ENCODE measurements around the gene WNT8A.
"Not testable (repeated sequence)": the region's sequence is repeated elsewhere in the genome, so short reads cannot be mapped to it uniquely, and the experiment has no call there.

WNT8A gene

GRCh38 chr5:138083702-138084101 is at the start of gene WNT8A:
WNT8A (plus strand) TSS chr5:138084033; CDS start chr5:138084128, 95 bp downstream.
- ATAC-seq (no peak), DNase-seq (no peak)
- Mint-ChIP-seq H3K9me3 (no peaks in the 10 kb centered on the region), H3K4me3 (no peak within 1 kb of the TSS), H3K27ac (peak within 1 kb of the TSS in 1 of 2 donors; percentile 19), H3K27me3 (no peaks in the 10 kb centered on the region), H3K4me1 (peaks cover 16% of the 10 kb centered on the region)

- H3K4me1 Mint-ChIP-seq: peaks cover 43% of the 10 kb centered on the region
- DNase-seq: peak; percentile 60 to 74
- no peaks in the 10 kb centered on the region for H3K27me3 Mint-ChIP-seq
- peak; percentile 74 for ATAC-seq
- peak overlapping the region in 1 of 2 donors; percentile 24 for H3K4me3 Mint-ChIP-seq
- H3K9me3 Mint-ChIP-seq: no peaks in the 10 kb centered on the region
- H3K27ac Mint-ChIP-seq: no peak overlapping the region
These were observed 48.0 kb upstream of the WNT8A start for GRCh38 chr5:138035605-138036537.

- no peak for ATAC-seq
- H3K27ac Mint-ChIP-seq: peak overlapping the region in 1 of 2 donors; percentile 42
- no peak for DNase-seq
- peaks cover 29% of the 10 kb centered on the region for H3K4me1 Mint-ChIP-seq
- no peaks in the 10 kb centered on the region for H3K27me3 Mint-ChIP-seq
- no peak overlapping the region for H3K4me3 Mint-ChIP-seq
- no peaks in the 10 kb centered on the region for H3K9me3 Mint-ChIP-seq
These were observed 46.6 kb upstream of the WNT8A start for GRCh38 chr5:138037271-138037670.

- H3K4me1 Mint-ChIP-seq: peaks cover 25% of the 10 kb centered on the region
- no peak overlapping the region for H3K27ac Mint-ChIP-seq
- ATAC-seq: no peak
- no peaks in the 10 kb centered on the region for H3K9me3 Mint-ChIP-seq
- no peaks in the 10 kb centered on the region for H3K27me3 Mint-ChIP-seq
- H3K4me3 Mint-ChIP-seq: no peak overlapping the region
- no peak for DNase-seq
These were observed 45.8 kb upstream of the WNT8A start for GRCh38 chr5:138037907-138038633.

GRCh38 chr5:138038826-138039225 is 45.0 kb upstream of the WNT8A start:
- DNase-seq: no peak
- Mint-ChIP-seq H3K9me3 (no peaks in the 10 kb centered on the region), H3K4me3 (no peak overlapping the region), H3K27me3 (no peaks in the 10 kb centered on the region), H3K4me1 (peaks cover 19% of the 10 kb centered on the region), H3K27ac (no peak overlapping the region)
- ATAC-seq: no peak

GRCh38 chr5:138045283-138045682 is 38.5 kb upstream of the WNT8A start:
- not testable (repeated sequence) for ATAC-seq, H3K27me3 Mint-ChIP-seq

GRCh38 chr5:138051441-138052296 is 32.2 kb upstream of the WNT8A start:
- no peak overlapping the region for H3K27ac Mint-ChIP-seq
- ATAC-seq (no peak), DNase-seq (no peak)
- peaks cover 11% of the 10 kb centered on the region for H3K27me3 Mint-ChIP-seq
- no peaks in the 10 kb centered on the region for H3K9me3 Mint-ChIP-seq
- H3K4me1 Mint-ChIP-seq: peaks cover 13% of the 10 kb centered on the region
- no peak overlapping the region for H3K4me3 Mint-ChIP-seq

More at GRCh38 chr5:138045283-138045682, 38.5 kb upstream of the WNT8A start:
- not testable (repeated sequence) for H3K4me1 Mint-ChIP-seq, H3K9me3 Mint-ChIP-seq, DNase-seq, H3K27ac Mint-ChIP-seq, H3K4me3 Mint-ChIP-seq

- H3K4me3 Mint-ChIP-seq, ATAC-seq, DNase-seq, H3K9me3 Mint-ChIP-seq: not testable (repeated sequence)
- Mint-ChIP-seq H3K4me1 (peaks cover 13% of the 10 kb centered on the region), H3K27ac (peak overlapping the region in 1 of 2 donors; percentile 19), H3K27me3 (peaks cover 11% of the 10 kb centered on the region)
These were observed 31.1 kb upstream of the WNT8A start for GRCh38 chr5:138052718-138053117.

- ATAC-seq (no peak), DNase-seq (no peak)
- H3K9me3 Mint-ChIP-seq: no peaks in the 10 kb centered on the region
- H3K27ac Mint-ChIP-seq: no peak overlapping the region
- peaks cover 11% of the 10 kb centered on the region for H3K27me3 Mint-ChIP-seq
- H3K4me1 Mint-ChIP-seq: peaks cover 13% of the 10 kb centered on the region
- H3K4me3 Mint-ChIP-seq: no peak overlapping the region
These were observed 30.3 kb upstream of the WNT8A start for GRCh38 chr5:138053554-138053953.

GRCh38 chr5:138054206-138054605 is 29.6 kb upstream of the WNT8A start:
- ATAC-seq (no peak), DNase-seq (no peak)
- Mint-ChIP-seq H3K27me3 (peaks cover 11% of the 10 kb centered on the region), H3K27ac (no peak overlapping the region), H3K4me3 (no peak overlapping the region), H3K4me1 (peaks cover 13% of the 10 kb centered on the region), H3K9me3 (no peaks in the 10 kb centered on the region)

- peaks cover 11% of the 10 kb centered on the region for H3K27me3 Mint-ChIP-seq
- ATAC-seq (no peak), DNase-seq (no peak)
- no peaks in the 10 kb centered on the region for H3K9me3 Mint-ChIP-seq
- H3K4me1 Mint-ChIP-seq: peaks cover 13% of the 10 kb centered on the region
- no peak overlapping the region for H3K27ac Mint-ChIP-seq
- H3K4me3 Mint-ChIP-seq: no peak overlapping the region
These were observed 28.8 kb upstream of the WNT8A start for GRCh38 chr5:138054847-138055558.

GRCh38 chr5:138064526-138064925 is 19.3 kb upstream of the WNT8A start:
- no peak for ATAC-seq
- H3K9me3 Mint-ChIP-seq: no peaks in the 10 kb centered on the region
- H3K4me3 Mint-ChIP-seq: no peak overlapping the region
- no peaks in the 10 kb centered on the region for H3K27me3 Mint-ChIP-seq
- peaks cover 6% of the 10 kb centered on the region for H3K4me1 Mint-ChIP-seq
- no peak overlapping the region for H3K27ac Mint-ChIP-seq
- no peak for DNase-seq

GRCh38 chr5:138065102-138065501 is 18.7 kb upstream of the WNT8A start:
- no peak for ATAC-seq
- H3K4me3 Mint-ChIP-seq: no peak overlapping the region
- no peaks in the 10 kb centered on the region for H3K9me3 Mint-ChIP-seq
- no peak for DNase-seq
- peaks cover 6% of the 10 kb centered on the region for H3K4me1 Mint-ChIP-seq
- H3K27ac Mint-ChIP-seq: no peak overlapping the region
- H3K27me3 Mint-ChIP-seq: no peaks in the 10 kb centered on the region

- H3K4me3 Mint-ChIP-seq: no peak overlapping the region
- H3K9me3 Mint-ChIP-seq: no peaks in the 10 kb centered on the region
- H3K27ac Mint-ChIP-seq: no peak overlapping the region
- DNase-seq (no peak), ATAC-seq (no peak)
- peaks cover 11% of the 10 kb centered on the region for H3K4me1 Mint-ChIP-seq
- H3K27me3 Mint-ChIP-seq: no peaks in the 10 kb centered on the region
These were observed 15.9 kb upstream of the WNT8A start for GRCh38 chr5:138067945-138068344.
